GOT3 (cell line): Measurements from ENCODE around the gene ABCB8.
A peak's percentile ranks its signal among the peaks of the same experiment; 100 is the strongest.

Experiments used
- DNase-seq: peaks from one replicate; lab custom pipeline; 2025; ENCODE audit warnings: mixed read lengths; lab: John Stamatoyannopoulos, UW

ABCB8 gene

DNA sequence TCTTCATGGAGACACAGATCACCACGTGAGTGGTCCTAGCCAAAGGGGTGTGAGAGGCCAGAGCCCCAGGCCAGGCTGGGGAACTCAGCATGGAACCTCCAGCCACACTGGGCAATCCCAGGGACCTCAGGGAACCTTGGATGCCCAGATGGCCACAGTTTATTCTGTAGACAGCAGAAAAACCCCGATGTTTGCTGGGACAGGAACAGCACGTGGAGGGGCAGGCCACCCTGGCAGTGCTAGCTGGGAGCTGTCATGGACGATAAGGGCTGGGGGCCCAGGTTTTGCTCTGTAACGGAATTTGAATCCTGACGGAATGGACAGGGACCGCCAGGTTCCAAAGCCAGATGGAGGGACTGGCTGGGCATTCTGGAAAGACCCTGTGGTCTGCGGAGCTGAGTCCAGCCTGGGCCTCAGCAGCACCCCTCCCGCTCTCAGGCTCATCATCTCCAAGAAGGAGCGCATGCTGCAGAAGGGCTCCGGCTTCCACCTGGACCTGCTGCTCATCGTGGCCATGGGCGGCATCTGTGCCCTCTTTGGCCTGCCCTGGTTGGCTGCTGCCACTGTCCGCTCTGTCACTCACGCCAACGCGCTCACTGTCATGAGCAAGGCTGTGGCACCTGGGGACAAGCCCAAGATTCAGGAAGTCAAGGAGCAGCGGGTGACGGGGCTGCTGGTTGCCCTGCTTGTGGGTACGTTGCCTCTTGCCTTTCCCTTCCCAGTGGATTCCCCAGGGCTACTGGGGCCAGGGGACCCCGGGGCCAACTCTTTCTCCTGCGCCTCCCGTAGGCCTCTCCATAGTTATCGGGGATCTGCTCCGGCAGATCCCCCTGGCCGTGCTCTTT lies 46.8 kb downstream of the ABCB8 start:
- no peak for DNase-seq

DNA sequence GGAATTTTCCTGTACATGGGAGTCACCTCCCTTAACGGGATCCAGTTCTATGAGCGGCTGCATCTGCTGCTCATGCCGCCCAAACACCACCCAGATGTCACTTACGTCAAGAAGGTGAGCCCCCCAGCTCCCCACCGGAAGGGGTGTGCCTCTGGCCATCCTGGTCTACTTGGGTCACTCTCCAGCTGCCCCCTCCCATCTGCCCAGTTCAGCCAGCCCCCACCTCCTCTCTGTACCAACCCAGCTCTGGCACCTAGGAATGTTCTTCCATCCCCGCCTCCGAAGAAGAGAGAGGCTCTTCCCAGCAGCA lies 47.4 kb downstream of the ABCB8 start:
- DNase-seq: no peak

DNA sequence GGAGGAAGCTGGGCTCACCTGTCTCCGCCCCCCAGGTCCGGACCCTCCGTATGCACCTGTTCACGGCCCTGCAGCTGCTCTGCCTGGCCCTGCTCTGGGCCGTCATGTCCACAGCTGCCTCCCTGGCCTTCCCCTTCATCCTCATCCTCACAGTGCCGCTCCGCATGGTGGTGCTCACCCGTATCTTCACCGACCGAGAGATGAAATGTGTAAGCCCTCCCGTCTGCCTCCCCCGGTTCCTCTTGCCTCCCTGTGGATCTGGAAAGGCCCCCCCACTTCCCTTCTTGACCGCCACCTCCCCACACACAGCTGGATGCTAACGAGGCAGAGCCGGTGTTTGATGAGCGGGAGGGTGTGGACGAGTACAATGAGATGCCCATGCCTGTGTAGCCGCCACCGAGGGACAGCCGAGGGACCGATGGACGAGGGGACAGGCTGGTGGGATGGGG lies 47.8 kb downstream of the ABCB8 start:
- no peak for DNase-seq

DNA sequence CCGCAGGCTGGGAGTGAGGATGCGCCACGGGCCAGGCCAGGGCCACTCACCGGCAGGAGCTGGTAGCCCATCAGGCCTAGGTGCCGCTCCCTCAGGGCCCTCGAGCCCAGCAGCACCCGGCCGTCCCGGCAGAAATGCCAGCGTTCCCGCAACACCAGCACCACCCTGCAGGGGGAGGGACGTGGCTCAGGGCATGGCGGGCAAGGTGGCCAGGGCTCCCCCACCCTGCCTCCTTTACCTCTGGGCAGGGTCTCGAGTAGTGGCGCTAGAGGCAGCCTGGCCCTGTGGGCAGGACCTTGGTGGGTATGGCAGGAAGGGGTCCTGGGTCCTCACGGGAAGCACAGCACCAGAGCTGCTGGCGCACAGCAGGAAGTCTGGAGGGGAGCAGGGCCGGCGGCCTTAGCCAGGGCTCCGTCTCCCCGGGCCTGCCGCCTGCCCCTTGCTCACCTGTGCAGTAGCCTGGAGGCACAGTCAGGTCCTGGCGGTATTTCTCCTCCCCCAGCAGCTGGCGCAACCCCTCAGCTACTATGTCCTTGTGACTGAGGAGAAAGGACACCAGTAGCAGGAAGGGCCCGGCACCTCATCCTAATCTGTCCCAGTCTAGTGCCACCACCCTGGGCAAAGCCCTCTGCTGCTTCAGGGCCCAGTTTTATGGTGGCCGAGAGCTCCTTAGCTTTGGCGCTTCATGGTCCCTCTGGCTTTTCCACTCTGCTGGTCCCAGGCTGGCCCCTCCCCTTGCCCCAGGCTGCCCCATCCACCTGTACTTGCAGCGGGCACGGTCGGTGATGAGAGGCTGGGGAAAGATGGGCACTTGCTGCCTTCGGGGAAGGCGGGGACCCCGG lies 48.8 kb downstream of the ABCB8 start:
- no peak for DNase-seq

- DNase-seq: no peak
These were observed 49.5 kb downstream of the ABCB8 start for GRCh38 chr7:151077705-151078232.

GRCh38 chr7:151078233-151079040 lies 50.2 kb downstream of the ABCB8 start:
- DNase-seq: no peak

DNA sequence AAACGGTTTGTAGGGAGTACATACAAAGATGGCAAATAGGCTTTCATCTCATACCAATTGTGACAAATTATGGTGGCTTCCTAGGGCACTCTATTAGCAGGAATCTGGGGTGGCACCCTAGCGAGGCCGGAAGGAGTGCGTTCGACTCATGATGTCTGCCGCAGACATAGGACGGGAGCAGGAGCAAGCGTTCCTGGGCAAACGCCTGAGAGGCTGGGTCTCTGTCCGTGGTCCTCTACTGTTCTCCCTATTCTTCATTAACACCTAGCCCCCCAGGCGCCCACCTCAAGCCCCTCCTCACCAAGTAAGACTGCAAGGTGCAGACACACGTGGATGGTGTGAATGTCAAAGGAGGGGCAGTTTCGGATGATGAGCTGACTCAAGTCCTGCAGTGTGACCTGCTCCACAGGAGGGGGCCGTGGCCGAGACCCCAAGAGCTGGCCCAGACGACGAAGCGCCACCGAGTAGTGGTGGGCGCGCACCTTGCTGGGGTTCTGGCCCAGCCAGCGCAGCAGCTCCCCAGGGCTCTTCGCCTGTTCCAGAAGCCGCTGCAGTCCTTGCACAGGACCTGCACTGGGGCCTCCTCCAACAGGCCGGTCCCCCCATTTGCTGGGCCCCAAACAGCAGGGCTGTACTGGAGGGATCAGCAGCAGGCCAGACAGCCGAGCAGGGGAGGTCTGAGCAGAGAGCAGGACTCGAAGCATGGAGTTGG lies 51.1 kb downstream of the ABCB8 start:
- no peak for DNase-seq

DNA sequence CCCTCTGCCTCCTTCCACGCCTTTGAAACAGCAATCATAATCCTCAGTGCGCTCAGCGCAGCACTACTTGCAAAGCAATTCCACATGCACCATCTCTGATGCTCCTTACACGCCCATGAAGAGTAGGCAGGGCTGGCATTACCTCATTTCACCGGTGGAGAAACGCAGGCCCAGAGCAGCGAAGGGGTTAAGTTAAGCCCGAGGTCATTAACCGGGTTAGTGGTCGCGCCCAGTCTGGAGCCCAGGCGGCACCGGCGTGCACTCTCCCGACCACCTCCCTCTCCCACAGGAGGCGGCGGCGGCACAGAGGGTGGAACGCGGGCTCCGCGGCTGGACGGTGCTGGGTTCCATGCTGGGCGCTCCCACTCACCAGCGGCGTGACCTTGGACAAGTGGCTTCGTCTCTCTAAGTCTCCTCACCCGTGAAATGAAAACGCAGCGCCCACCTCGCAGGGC lies 51.8 kb downstream of the ABCB8 start:
- no peak for DNase-seq

GRCh38 chr7:151080522-151081169 lies 52.4 kb downstream of the ABCB8 start, which contains the start of gene FASTK:
TSS of gene FASTK (minus strand) at chr7:151080809. CDS start at chr7:151080766, 43 bp downstream.
- DNase-seq: peak; percentile 60

DNA sequence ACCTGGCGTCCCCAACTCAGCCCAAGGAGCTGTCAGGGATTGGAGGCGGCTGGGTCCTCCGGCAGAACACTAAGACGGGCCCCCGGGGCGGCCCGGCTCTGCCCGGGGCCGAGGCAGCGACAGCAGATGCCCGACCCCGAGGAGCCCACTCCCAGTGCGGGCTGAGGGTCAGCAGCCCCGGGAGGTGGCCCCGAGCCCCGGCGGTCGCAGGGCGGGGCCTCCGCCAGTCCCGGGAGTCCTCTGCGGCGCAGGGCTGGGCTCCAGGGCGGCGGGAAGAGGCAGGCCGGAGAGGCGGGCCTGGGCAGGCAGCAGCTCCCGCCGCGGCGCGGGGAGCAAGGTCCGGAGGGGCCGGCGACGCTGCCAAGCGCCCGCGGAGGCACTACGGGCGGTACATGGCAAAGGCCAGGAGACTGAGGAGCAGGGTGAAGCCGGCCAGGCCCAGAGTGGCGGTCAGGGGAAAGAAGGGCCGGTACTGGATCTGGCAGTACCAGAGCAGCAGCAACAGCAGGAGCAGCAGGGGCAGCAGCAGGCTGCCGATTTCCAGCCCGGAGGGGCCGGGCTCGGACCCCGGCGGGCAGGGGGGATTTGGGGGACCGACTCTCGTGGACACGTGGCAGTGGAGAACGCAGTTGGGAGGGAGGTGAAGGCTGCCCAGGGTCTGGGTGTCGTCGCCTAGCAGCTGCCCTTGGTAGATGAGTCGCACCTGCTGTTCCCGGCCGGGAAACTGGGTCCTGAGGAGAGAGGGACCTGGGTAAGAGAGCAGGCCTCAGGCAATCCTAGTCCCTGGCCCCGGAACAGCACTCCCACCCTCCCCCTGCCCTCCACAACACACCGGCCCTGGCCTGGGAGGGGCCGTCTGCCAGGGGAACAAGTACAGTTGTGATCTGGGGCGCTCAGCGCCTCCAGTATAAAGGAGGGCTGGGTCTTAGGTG lies 53.2 kb downstream of the ABCB8 start:
- no peak for DNase-seq

- no peak for DNase-seq
These were observed 54.2 kb downstream of the ABCB8 start for GRCh38 chr7:151082141-151083070.

DNA sequence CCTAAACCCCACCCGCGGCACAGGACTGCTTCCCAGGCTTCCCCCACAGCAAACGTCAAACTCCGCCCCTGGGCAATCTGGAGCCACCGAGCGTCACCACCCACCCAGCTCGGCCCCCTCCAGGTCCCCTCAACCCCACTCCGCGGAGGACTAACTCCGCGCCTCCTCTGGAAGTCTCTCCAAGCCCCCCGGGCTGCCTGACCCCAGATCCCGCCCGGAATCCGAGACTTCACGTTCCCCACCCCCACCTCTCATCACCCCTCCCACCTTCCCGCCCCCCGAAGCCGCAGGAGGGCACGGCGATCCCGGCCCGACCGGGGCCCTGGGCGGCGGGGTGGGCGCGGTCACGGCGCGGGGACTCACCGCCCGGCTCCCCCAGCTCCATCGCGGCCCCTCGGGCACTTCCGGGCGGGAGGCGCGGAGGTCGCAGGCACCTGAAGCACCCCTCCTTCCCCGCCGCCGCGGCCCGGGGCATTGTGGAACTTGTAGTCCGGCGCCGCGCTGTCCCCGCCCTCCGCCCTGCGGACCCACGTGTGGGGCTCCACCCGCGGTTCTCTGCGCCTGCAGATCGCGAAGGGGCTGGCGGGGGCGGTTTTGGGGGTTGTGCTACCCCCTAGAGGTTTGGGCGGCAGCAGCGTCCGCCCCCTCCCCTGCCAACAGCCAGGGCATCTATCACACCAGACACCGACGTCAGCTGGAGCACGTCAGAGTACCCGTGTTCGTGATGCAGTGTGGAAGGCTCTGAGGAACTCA lies 55.0 kb downstream of the ABCB8 start, which contains the start of gene TMUB1:
Gene TMUB1 (minus strand): TSS at position 423 of the 753 bp plus-strand sequence. CDS start 930 bp downstream, outside the sequence.
- DNase-seq: no peak

- no peak for DNase-seq
These were observed 55.5 kb downstream of the ABCB8 start for GRCh38 chr7:151083824-151084160.

DNA sequence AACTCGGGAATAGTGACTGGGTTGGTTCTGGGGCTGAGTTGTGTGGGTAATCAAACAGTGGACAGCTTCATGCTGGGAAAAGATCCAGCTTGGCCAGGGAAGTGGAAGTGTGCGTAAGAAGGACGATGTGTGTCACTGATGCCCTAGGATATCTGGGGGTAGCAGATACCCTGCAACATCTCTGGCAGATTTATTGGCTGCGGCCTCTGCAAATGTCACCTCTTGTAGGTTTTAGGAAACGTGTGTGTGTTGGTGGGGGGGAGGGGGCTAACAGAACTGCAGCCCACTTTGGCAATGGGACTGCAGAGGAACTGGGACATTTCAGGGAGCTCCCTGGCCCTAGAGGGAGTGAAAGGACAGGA lies 57.1 kb downstream of the ABCB8 start:
- DNase-seq: no peak

- peak; percentile 34 for DNase-seq
These were observed 57.7 kb downstream of the ABCB8 start, which contains the start of gene AGAP3 for GRCh38 chr7:151085691-151086620. TSS of gene AGAP3 (plus strand) at chr7:151086475. CDS start at chr7:151086742, 267 bp downstream.

DNA sequence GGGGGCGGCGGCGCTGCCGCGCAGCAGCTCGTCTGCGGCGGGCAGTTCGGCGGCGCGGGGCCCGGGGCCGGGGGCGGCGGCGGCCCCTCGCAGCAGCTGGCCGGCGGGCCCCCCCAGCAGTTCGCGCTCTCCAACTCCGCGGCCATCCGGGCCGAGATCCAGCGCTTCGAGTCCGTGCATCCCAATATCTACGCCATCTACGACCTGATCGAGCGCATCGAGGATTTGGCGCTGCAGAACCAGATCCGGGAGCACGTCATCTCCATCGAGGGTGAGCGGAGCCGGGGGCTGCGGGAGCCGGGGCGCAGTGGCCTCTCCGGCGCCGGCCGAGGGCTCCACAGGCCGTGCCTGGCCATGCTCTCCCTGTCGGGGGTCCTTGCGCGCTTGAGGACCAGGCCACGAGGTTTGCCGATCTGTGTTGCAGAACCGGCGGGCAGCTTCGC lies 58.6 kb downstream of the ABCB8 start:
- DNase-seq: no peak
